ENCODE measurements around the gene KBTBD12.

DNA sequence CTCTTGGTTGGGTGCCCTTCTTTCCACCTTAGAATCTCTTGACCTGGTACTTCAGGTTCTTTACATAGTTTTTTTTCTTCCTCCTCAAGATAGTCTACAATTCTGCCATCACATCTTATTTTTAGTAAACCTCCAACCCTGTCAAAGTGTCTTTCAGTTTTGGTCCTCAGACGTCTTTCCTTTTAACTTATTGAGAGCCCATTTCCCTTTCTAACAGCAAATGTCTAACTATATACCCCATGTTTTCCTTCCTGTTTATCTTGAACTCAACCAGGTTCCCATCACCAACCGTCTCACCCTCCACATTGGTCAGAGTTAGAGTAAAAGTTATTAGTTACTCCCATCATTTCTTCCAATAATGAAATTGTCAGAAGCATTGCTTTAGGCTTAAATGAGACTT, 10.4 kb downstream of the KBTBD12 start:
- TF ChIP-seq, protein P1, sequence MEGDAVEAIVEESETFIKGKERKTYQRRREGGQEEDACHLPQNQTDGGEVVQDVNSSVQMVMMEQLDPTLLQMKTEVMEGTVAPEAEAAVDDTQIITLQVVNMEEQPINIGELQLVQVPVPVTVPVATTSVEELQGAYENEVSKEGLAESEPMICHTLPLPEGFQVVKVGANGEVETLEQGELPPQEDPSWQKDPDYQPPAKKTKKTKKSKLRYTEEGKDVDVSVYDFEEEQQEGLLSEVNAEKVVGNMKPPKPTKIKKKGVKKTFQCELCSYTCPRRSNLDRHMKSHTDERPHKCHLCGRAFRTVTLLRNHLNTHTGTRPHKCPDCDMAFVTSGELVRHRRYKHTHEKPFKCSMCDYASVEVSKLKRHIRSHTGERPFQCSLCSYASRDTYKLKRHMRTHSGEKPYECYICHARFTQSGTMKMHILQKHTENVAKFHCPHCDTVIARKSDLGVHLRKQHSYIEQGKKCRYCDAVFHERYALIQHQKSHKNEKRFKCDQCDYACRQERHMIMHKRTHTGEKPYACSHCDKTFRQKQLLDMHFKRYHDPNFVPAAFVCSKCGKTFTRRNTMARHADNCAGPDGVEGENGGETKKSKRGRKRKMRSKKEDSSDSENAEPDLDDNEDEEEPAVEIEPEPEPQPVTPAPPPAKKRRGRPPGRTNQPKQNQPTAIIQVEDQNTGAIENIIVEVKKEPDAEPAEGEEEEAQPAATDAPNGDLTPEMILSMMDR (IDR thresholded peaks at IDR 0.05 in 4 of 5, conservative IDR thresholded peaks at IDR 0.05 in 1 of 5) = no peak
- TF ChIP-seq POLR2A (IDR thresholded peaks at IDR 0.05) = no peak

All from gastrocnemius medialis (tissue), 4 donors.